Measurements from ENCODE around the gene MRPS30.
"Not testable (repeated sequence)": the region's sequence is repeated elsewhere in the genome, so short reads cannot be mapped to it uniquely, and the experiment has no call there.

Gene MRPS30

DNA sequence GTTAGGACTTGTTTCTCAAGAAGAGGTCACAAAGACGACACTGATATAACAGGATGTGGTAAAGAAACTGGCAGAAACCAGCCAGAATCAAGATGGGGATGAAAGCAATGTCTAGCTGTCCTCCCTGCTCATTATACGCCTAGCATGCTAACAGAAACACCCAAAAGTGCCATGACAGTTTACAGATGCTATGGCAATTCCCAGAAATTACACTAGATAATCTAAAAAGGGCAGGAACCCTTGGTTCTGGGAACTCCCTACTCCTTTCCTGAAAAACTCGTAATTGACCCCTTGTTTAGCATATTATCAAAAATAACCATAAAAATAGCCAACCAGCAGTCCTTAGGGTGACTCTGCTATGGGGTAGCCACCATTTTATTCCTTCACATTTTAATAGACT is 10.9 kb upstream of the MRPS30 start:
- Mint-ChIP-seq H3K27ac (no peak overlapping the region), H3K4me1 (ENCODE audit: low read depth) (no peaks in the 10 kb centered on the region), H3K9me3 (peaks cover 24% of the 10 kb centered on the region), H3K27me3 (no peaks in the 10 kb centered on the region), H3K4me3 (no peak overlapping the region), H3K36me3 (ENCODE audit: low read depth) (no peaks in the 10 kb centered on the region)
- no peak for DNase-seq

DNA sequence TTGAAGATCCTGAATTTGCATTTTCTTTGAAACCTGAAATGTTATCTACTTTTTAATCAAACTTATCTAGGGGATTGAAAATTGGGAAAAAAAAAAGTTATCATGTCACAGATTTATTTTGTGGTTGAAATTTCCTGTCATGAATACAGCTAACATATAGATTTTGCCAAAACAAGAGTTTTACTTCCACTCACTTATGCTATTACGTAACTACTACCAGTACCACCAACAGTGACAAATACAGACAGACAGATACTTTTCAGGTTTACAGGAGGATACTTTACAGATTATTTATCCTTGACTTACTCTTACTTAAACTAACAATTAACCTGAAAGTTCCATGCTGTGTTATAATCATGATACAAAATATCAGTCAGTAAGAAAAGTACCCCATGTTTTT is 6.8 kb upstream of the MRPS30 start:
- H3K27me3 Mint-ChIP-seq: peaks cover 5% of the 10 kb centered on the region
- no peak overlapping the region for H3K4me3 Mint-ChIP-seq
- DNase-seq: no peak
- no peaks in the 10 kb centered on the region for H3K9me3 Mint-ChIP-seq
- H3K4me1 Mint-ChIP-seq (ENCODE audit: low read depth): no peaks in the 10 kb centered on the region
- no peaks in the 10 kb centered on the region for H3K36me3 Mint-ChIP-seq (ENCODE audit: low read depth)
- H3K27ac Mint-ChIP-seq: no peak overlapping the region

DNA sequence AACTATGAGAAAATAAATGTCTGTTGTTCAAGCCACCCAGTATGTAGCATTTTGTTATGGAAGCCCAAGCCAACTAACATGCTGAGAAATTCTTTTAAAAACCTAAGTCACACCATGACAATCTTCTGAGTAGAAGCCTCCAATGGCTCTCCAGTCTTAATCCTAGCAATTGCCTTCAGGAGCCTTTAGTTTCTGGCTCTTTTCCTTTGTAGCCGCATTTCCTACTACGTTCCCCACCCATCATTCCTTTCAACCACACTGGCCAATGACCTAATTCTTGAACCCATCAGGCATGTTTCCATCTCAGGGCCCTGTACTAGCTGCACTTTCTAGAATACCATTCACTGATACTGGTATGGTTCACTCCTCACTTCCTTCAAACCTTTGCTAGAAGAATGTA is 2.1 kb upstream of the MRPS30 start:
- peaks cover 22% of the 10 kb centered on the region for H3K4me1 Mint-ChIP-seq (ENCODE audit: low read depth)
- no peak overlapping the region for H3K27ac Mint-ChIP-seq
- no peaks in the 10 kb centered on the region for H3K9me3 Mint-ChIP-seq
- H3K27me3 Mint-ChIP-seq: peaks cover 5% of the 10 kb centered on the region
- DNase-seq: no peak
- no peak overlapping the region for H3K4me3 Mint-ChIP-seq
- H3K36me3 Mint-ChIP-seq (ENCODE audit: low read depth): peaks cover 29% of the 10 kb centered on the region

DNA sequence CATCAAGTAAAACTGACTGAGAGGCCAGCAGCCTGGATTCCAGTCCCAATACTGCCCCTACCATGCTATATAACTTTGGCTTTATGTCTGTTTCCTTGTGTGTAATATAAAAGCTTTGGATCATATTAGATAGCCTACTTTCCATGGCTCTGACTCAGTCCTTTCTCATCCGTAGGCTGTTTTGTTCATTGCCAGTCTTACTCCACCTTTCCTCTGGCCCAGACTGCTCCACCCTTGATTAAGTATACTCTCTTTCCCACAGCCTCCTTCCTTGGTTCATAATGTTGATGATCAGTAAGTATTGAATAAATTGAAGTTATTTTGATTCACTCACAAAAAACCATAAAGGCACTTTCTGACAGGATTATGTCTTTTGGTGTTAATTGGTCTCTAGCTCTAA is 1.5 kb upstream of the MRPS30 start:
- H3K4me3 Mint-ChIP-seq: no peak overlapping the region
- H3K27ac Mint-ChIP-seq: no peak overlapping the region
- peaks cover 26% of the 10 kb centered on the region for H3K4me1 Mint-ChIP-seq (ENCODE audit: low read depth)
- peaks cover 36% of the 10 kb centered on the region for H3K36me3 Mint-ChIP-seq (ENCODE audit: low read depth)
- peaks cover 5% of the 10 kb centered on the region for H3K27me3 Mint-ChIP-seq
- no peak for DNase-seq
- no peaks in the 10 kb centered on the region for H3K9me3 Mint-ChIP-seq

DNA sequence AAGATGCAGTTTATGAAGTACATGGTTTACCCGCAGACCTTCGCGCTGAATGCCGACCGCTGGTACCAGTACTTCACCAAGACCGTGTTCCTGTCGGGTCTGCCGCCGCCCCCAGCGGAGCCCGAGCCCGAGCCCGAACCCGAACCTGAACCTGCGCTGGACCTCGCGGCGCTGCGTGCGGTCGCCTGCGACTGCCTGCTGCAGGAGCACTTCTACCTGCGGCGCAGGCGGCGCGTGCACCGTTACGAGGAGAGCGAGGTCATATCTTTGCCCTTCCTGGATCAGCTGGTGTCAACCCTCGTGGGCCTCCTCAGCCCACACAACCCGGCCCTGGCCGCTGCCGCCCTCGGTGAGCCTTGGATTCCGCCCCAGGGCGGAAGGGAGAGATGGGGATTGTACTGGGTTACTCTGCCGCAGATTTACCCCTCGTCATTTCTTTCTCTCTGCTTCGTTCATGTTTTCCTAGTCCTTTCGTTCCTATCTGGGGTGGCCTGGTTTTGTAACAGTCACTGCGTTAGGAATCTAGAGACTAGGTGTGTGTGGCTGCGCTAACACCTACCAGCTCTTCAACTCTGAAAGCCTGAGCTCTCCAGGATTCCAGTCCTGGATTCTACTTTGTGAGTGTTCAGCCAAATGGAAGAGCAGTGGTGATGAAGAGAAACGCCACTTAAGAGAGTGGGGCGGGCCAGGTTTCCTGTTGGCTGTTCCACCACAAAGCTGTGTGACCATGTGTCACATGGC is 638 bp downstream of the MRPS30 start:
- Mint-ChIP-seq H3K4me1 (ENCODE audit: low read depth) (peaks cover 35% of the 10 kb centered on the region), H3K27ac (peak overlapping the region; percentile 98), H3K4me3 (peak overlapping the region; percentile 98), H3K27me3 (peaks cover 5% of the 10 kb centered on the region), H3K9me3 (no peaks in the 10 kb centered on the region), H3K36me3 (ENCODE audit: low read depth) (peaks cover 55% of the 10 kb centered on the region)
- peak; percentile 52 for DNase-seq

DNA sequence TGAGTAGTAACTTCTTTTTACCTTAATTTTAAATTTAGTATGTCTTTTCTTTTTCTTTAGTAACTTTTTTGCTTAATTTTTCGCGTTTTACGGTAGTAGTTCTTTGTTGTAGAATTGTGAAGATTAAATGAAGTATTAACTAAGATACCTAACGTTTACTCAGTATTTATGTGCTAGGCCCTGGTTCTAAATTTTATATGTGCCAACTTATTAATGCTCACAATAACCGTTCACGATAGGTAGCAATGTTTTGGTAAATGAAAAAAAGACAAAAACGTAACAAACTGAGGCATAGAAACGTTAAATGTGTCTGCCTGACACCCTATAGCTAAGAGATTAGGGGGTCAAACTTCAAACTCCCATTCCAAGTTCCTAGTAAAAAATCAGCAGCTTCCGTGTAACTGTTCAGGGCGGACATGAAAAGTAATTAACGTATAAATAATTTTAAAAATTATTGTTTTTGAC is 1.2 kb downstream of the MRPS30 start:
- no peaks in the 10 kb centered on the region for H3K9me3 Mint-ChIP-seq
- peak overlapping the region; percentile 98 for H3K4me3 Mint-ChIP-seq
- H3K27ac Mint-ChIP-seq: peak overlapping the region; percentile 98
- no peak for DNase-seq
- peaks cover 61% of the 10 kb centered on the region for H3K36me3 Mint-ChIP-seq (ENCODE audit: low read depth)
- H3K27me3 Mint-ChIP-seq: peaks cover 1% of the 10 kb centered on the region
- peaks cover 39% of the 10 kb centered on the region for H3K4me1 Mint-ChIP-seq (ENCODE audit: low read depth)

DNA sequence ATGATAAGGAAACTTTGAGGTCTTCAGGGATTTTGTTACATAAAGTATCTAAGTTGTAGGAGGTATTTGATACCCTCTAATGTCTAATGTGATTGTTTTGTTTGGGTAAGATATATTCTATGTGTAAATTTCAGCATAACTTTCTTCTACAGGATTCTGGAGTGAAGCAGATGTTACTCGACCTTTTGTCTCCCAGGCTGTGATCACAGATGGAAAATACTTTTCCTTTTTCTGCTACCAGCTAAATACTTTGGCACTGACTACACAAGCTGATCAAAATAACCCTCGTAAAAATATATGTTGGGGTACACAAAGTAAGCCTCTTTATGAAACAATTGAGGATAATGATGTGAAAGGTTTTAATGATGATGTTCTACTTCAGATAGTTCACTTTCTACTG is 6.0 kb downstream of the MRPS30 start:
- no peaks in the 10 kb centered on the region for H3K27me3 Mint-ChIP-seq
- H3K36me3 Mint-ChIP-seq (ENCODE audit: low read depth): peaks cover 93% of the 10 kb centered on the region
- no peak for DNase-seq
- H3K9me3 Mint-ChIP-seq: no peaks in the 10 kb centered on the region
- peak overlapping the region; percentile 45 for H3K27ac Mint-ChIP-seq
- H3K4me3 Mint-ChIP-seq: no peak overlapping the region
- peaks cover 36% of the 10 kb centered on the region for H3K4me1 Mint-ChIP-seq (ENCODE audit: low read depth)

DNA sequence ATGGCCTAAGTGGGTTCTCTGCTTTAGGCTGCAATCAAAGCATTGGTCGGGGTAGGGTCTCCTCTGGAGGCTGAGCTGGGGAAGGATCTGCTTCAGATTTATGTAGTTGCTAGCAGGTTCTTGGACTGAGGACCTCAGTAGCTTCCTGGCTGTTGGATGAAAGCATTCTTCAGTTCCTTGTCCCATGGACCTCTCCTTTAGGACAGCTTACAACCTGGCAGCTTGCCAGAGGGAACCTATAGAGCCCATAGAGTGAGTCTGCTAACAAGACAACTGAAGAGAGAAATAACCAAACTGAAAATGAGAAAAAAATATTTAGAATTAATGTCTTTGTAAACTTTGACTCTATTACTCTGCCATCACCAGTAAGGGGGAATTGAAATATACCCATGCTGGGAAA is 12.4 kb downstream of the MRPS30 start:
- H3K27ac Mint-ChIP-seq: no peak overlapping the region
- DNase-seq: no peak
- H3K9me3 Mint-ChIP-seq: no peaks in the 10 kb centered on the region
- peaks cover 18% of the 10 kb centered on the region for H3K4me1 Mint-ChIP-seq (ENCODE audit: low read depth)
- H3K4me3 Mint-ChIP-seq: no peak overlapping the region
- peaks cover 91% of the 10 kb centered on the region for H3K36me3 Mint-ChIP-seq (ENCODE audit: low read depth)
- H3K27me3 Mint-ChIP-seq: no peaks in the 10 kb centered on the region

DNA sequence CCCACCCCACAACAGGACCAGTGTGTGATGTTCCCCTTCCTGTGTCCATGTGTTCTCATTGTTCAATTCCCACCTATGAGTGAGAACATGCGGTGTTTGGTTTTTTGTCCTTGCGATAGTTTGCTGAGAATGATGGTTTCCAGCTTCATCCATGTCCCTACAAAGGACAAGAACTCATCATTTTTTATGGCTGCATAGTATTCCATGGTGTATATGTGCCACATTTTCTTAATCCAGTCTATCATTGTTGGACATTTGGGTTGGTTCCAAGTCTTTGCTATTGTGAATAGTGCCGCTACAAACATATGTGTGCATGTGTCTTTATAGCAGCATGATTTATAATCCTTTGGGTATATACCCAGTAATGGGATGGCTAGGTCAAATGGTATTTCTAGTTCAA is 15.9 kb downstream of the MRPS30 start:
- Mint-ChIP-seq H3K4me1 (ENCODE audit: low read depth) (peaks cover 22% of the 10 kb centered on the region), H3K36me3 (ENCODE audit: low read depth) (peaks cover 88% of the 10 kb centered on the region)
- DNase-seq, H3K27me3 Mint-ChIP-seq, H3K4me3 Mint-ChIP-seq, H3K27ac Mint-ChIP-seq, H3K9me3 Mint-ChIP-seq: not testable (repeated sequence)

DNA sequence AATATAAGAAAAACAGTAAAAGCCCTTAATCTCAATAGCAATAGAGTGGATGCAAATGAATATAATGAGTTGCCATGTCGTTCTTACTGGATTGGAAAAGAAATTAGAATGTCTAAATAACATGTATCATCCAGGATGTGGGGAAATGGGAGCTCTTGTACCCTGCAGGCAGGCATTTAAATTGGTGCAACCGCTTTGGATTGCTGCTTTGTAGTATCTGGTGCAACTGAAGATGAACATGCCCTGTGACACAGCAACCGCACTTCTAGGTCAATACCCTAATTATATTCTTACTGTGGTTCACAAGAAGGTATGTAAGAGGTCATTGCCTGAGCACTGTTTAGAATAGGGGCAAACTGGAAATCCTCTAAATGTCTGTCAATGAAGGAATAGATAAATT is 18.9 kb downstream of the MRPS30 start:
- Mint-ChIP-seq H3K27me3 (no peaks in the 10 kb centered on the region), H3K9me3 (no peaks in the 10 kb centered on the region), H3K4me1 (ENCODE audit: low read depth) (peaks cover 11% of the 10 kb centered on the region), H3K27ac (no peak overlapping the region), H3K36me3 (ENCODE audit: low read depth) (peaks cover 71% of the 10 kb centered on the region), H3K4me3 (no peak overlapping the region)
- no peak for DNase-seq

DNA sequence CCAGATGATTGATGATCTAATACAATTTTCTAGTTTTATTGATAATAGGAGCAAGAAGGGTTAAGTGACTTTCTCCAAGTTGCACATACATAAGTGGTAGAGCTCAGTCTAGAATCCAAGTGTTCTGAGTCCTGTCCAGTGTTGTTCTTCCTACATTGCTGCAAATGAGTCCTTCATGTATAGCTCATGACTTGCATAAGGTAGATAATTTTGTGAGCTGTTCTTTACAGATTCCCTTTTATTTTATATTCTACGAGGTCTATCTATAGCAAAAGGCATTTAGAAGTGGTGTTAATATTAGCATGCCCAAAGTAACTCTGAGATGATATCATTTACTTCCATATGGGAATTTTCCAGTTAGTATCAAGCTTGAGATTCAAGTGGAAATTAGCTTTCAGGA is 20.0 kb downstream of the MRPS30 start:
- Mint-ChIP-seq H3K9me3 (no peaks in the 10 kb centered on the region), H3K4me1 (ENCODE audit: low read depth) (peaks cover 13% of the 10 kb centered on the region), H3K36me3 (ENCODE audit: low read depth) (peaks cover 65% of the 10 kb centered on the region), H3K27ac (no peak overlapping the region), H3K27me3 (no peaks in the 10 kb centered on the region), H3K4me3 (no peak overlapping the region)
- no peak for DNase-seq

DNA sequence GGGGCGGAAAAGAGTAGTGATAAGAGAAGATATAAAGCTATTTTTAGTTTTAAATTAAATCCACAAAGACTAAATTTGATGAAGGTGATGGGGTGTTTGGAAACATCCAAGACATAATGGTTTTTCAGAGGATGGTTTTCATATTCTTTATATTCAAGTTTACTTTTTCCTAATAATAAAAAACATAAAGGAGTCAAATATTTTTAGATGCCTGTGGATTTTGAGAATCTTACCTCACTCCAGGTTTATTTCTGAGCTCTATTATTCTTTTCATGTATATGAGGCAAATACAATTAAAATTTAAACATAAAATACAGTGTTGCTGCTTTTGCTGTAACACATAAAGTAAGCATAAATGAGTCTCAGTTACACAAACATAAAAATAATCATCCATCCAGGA is 22.2 kb downstream of the MRPS30 start:
- no peak for DNase-seq
- no peak overlapping the region for H3K27ac Mint-ChIP-seq
- H3K36me3 Mint-ChIP-seq (ENCODE audit: low read depth): peaks cover 49% of the 10 kb centered on the region
- H3K4me1 Mint-ChIP-seq (ENCODE audit: low read depth): peaks cover 13% of the 10 kb centered on the region
- H3K9me3 Mint-ChIP-seq: no peaks in the 10 kb centered on the region
- no peak overlapping the region for H3K4me3 Mint-ChIP-seq
- H3K27me3 Mint-ChIP-seq: no peaks in the 10 kb centered on the region

DNA sequence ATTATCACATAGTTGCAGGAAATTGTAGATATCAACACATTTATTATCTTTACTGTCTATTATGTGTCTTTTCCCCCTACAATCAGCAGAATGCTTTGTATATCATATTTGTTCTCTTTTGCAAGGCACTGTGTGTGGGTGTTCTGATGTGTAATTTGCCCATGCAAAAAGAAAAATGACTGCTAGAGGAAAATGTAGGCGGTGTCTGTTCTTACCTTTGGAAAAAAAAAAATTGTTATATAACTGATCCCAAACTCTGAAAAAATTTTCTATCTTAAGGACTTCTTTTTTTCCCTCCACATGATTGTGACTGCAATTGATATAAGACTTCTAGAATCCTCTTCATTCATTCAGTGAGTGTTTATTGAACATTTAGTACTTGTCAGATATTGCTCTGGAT is 24.5 kb downstream of the MRPS30 start:
- peaks cover 5% of the 10 kb centered on the region for H3K9me3 Mint-ChIP-seq
- no peak for DNase-seq
- H3K4me1 Mint-ChIP-seq (ENCODE audit: low read depth): peaks cover 4% of the 10 kb centered on the region
- H3K27me3 Mint-ChIP-seq: no peaks in the 10 kb centered on the region
- no peak overlapping the region for H3K4me3 Mint-ChIP-seq
- no peak overlapping the region for H3K27ac Mint-ChIP-seq
- H3K36me3 Mint-ChIP-seq (ENCODE audit: low read depth): peaks cover 36% of the 10 kb centered on the region

DNA sequence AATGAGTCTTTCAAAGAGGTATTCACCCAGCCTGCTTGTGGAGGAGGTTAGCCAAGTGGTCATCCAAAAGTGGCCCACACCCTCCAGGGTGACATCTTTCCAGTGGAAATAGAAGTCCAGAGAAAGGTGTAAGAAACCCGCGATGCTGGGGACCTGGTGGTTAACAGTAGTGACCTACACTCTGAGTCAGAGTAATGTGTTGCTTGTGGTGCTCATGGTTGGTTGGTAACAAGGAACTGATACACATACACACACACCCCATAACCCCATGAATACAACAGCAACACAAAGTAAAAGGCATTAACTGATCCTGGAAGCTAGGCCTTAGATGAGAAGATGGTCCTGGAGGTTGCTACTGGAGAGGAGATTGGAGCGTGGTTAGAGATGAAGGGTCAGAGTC is 26.9 kb downstream of the MRPS30 start:
- H3K4me3 Mint-ChIP-seq: no peak overlapping the region
- no peaks in the 10 kb centered on the region for H3K27me3 Mint-ChIP-seq
- peaks cover 10% of the 10 kb centered on the region for H3K9me3 Mint-ChIP-seq
- no peak for DNase-seq
- peaks cover 4% of the 10 kb centered on the region for H3K4me1 Mint-ChIP-seq (ENCODE audit: low read depth)
- H3K36me3 Mint-ChIP-seq (ENCODE audit: low read depth): peaks cover 21% of the 10 kb centered on the region
- H3K27ac Mint-ChIP-seq: no peak overlapping the region

DNA sequence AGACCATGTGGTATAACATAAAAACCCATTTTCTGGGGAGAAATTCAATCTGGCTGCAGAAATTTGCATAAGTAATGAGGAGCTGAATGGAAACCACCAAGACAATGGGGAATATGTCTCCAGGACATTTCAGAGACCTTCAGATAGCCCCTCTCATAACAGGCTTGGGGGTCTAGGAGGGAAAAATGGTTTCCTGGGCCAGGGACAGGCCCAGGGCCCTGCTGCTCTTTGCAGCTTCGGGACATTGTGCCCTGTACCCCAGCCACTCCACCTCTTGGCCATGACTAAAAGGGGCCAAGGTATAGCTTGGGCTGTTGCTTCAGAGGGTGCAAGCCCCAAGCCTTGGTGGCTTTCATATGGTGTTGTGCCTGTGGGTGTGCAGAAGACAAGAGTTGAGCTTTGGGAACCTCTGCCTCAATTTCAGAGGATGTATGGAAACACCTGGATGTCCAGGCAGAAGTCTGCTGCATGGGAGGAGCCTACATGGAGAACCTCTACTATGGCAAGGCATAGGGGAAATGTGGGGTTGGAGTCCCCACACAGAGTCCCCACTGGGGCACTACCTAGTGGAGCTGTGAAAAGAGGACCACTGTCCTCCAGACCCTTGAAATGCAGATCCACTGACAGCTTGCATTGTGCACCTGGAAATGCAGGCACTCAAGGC is 30.4 kb downstream of the MRPS30 start:
- Mint-ChIP-seq H3K4me1 (ENCODE audit: low read depth) (no peaks in the 10 kb centered on the region), H3K36me3 (ENCODE audit: low read depth) (peaks cover 12% of the 10 kb centered on the region), H3K9me3 (peaks cover 10% of the 10 kb centered on the region), H3K27ac (no peak overlapping the region), H3K4me3 (no peak overlapping the region), H3K27me3 (no peaks in the 10 kb centered on the region)
- no peak for DNase-seq
